Immature natural killer cell (primary cell): ENCODE results near the gene ASH1L. TPM values are rescaled to one million over a fixed set of nuclear protein-coding genes. Genes with fewer than 3 reads are reported as not detected.
"Not testable (repeated sequence)": the region's sequence is repeated elsewhere in the genome, so short reads cannot be mapped to it uniquely, and the experiment has no call there.

Source experiments
- DNase-seq, 3 donors: peaks; one replicate each; pipeline ENCODE4 v3.0.0; 2022; ENCODE audit warnings: mixed read lengths in 1 of 3
- H3K27ac Mint-ChIP-seq, 6 donors: one replicate each; pipeline ENCODE4 v1.8.0; 2020; ENCODE audit warnings: mixed read lengths in 6 of 6, mild to moderate bottlenecking in 5 of 6, inconsistent platforms in 4 of 6, moderate library complexity in 3 of 6
- H3K27me3 Mint-ChIP-seq, 3 donors: one replicate each; pipeline ENCODE4 v1.8.0; 2020 to 2021; ENCODE audit warnings: low read depth in 3 of 3, mild to moderate bottlenecking in 3 of 3, mixed read lengths in 3 of 3, moderate library complexity in 3 of 3, inconsistent platforms in 1 of 3
- H3K36me3 Mint-ChIP-seq, 3 donors: one replicate each; pipeline ENCODE4 v1.8.0; 2020; ENCODE audit warnings: mixed read lengths in 3 of 3, inconsistent platforms in 2 of 3, mild to moderate bottlenecking in 2 of 3
- H3K4me1 Mint-ChIP-seq, 2 donors: one replicate each; pipeline ENCODE4 v1.8.0; 2020; ENCODE audit warnings: inconsistent platforms in 2 of 2, mild to moderate bottlenecking in 2 of 2, mixed read lengths in 2 of 2, moderate library complexity in 1 of 2
- H3K4me3 Mint-ChIP-seq, 5 donors: one replicate each; pipeline ENCODE4 v1.8.0; 2020; ENCODE audit warnings: mild to moderate bottlenecking in 5 of 5, mixed read lengths in 5 of 5, inconsistent platforms in 3 of 5, moderate library complexity in 3 of 5
- H3K9me3 Mint-ChIP-seq, 6 donors: one replicate each; pipeline ENCODE4 v1.8.0; 2020; ENCODE audit warnings: mild to moderate bottlenecking in 6 of 6, mixed read lengths in 6 of 6, inconsistent platforms in 4 of 6, moderate library complexity in 3 of 6
- polyA plus RNA-seq, 3 donors: library from polyadenylated mRNA; unstranded; fragments of 300-500 nt; fragmentation: Illumina TruSeq; gene quantifications; one replicate each; pipeline ENCODE4 v1.2.3, GENCODE V29; 2021

Gene ASH1L
- polyA plus RNA-seq, 3 donors from 2014 or later, result 3.8 to 27.0 (median 6.0) TPM

DNA sequence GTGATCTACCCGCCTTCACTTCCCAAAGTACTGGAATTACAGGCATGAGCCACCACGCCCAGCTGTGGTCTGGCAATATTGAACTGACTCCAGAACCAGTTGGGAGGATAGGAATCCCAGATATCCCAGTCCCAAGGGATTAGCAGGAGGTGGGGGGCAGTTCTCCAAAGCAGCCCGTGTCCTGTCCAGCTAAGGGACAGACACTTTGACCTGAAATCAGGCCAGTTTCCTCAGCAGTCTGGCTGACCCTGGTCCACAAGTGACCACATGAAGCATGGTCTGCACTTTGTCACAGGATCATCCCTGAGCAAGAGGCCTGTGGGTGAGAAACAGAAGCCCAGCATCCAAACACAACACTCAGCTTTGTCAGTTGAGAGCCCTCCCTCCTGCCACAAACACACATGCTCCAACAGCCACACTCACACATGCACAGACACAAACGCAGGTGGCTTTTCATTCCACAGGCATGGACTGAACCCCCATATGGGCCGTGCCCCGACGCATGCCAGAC lies 256.7 kb downstream of the ASH1L start:
- H3K36me3 Mint-ChIP-seq, result no peaks in the 10 kb centered on the region
- H3K9me3 Mint-ChIP-seq, result peaks cover 0 to 1% (median 0%) of the 10 kb centered on the region in 6 donors
- H3K27me3 Mint-ChIP-seq, result peaks cover 5 to 9% (median 5%) of the 10 kb centered on the region in 3 donors
- H3K4me1 Mint-ChIP-seq, result peaks cover 26 to 29% of the 10 kb centered on the region in 2 donors
- no peak for DNase-seq
- H3K4me3 Mint-ChIP-seq, result no peak overlapping the region
- H3K27ac Mint-ChIP-seq, result peak overlapping the region in 2 of 6 donors; percentile 86 to 96

DNA sequence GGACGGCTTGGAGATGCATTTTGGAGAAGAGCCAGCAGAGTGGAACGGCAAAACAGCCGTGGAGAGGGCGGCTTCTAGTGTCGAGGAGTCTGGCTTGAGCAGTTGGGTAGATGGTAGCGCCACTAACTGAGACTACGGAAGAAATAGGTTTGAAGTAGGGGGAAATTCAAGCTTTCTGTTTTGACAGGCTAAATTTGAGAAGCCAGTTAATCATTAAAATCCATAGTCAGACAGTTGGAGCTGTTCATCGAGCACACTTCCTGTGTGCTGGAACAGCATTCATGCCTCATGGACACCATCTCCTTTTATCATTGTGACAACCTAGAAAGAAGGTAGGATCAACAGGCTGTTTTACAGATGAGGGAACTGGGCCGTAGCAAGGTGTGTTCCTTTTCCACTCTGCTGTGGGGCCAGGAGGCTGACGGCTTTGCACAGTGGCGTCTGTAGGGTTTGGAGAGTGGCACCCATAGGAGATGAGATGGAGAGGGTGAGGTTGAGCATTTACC lies 258.0 kb downstream of the ASH1L start:
- H3K27me3 Mint-ChIP-seq, result peaks cover 5 to 9% (median 5%) of the 10 kb centered on the region in 3 donors

DNA sequence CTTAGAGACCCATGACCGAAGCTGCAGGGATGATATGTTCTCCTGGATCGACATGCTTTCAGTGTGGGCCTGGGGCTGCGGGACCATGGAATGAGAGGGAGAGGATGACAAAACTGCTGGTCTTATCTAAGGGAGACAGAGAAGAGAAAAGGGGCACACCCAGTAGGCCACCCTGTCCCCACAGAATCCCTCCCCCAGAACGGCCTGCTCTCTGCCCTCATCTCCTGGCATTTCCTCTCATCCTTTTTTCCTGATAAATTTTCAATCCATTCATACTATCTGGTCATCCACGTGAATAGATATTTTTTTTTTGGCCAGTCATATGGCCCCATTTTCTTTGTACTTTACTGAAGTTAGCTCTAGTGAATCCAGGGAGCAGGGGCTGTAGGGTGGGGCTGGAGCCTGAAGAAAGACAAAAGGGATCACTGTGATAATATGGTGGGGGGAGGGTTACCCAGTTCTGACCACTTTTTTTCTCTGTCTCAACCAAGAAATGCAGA lies 261.2 kb downstream of the ASH1L start, which contains the start of gene PKLR:
Gene PKLR (minus strand): TSS at position 97 of the 500 bp plus-strand sequence. CDS start 43 bp downstream, at position 54.
- H3K27ac Mint-ChIP-seq, result no peak within 1 kb of the TSS
- peaks cover 0 to 1% (median 0%) of the 10 kb centered on the region in 6 donors for H3K9me3 Mint-ChIP-seq
- H3K4me3 Mint-ChIP-seq, result no peak within 1 kb of the TSS
- H3K36me3 Mint-ChIP-seq, result peaks cover 0 to 4% (median 0%) of the 10 kb centered on the region in 3 donors
- DNase-seq, result no peak
- H3K4me1 Mint-ChIP-seq, result no peaks in the 10 kb centered on the region
- peaks cover 4 to 19% (median 5%) of the 10 kb centered on the region in 3 donors for H3K27me3 Mint-ChIP-seq

More for the DNA sequence above, 258.0 kb downstream of the ASH1L start:
- no peak overlapping the region for H3K4me3 Mint-ChIP-seq
- H3K4me1 Mint-ChIP-seq, result peaks cover 16% of the 10 kb centered on the region in 2 donors
- no peak overlapping the region for H3K27ac Mint-ChIP-seq
- no peaks in the 10 kb centered on the region for H3K36me3 Mint-ChIP-seq
- no peak for DNase-seq
- H3K9me3 Mint-ChIP-seq, result peaks cover 0 to 1% (median 0%) of the 10 kb centered on the region in 6 donors

DNA sequence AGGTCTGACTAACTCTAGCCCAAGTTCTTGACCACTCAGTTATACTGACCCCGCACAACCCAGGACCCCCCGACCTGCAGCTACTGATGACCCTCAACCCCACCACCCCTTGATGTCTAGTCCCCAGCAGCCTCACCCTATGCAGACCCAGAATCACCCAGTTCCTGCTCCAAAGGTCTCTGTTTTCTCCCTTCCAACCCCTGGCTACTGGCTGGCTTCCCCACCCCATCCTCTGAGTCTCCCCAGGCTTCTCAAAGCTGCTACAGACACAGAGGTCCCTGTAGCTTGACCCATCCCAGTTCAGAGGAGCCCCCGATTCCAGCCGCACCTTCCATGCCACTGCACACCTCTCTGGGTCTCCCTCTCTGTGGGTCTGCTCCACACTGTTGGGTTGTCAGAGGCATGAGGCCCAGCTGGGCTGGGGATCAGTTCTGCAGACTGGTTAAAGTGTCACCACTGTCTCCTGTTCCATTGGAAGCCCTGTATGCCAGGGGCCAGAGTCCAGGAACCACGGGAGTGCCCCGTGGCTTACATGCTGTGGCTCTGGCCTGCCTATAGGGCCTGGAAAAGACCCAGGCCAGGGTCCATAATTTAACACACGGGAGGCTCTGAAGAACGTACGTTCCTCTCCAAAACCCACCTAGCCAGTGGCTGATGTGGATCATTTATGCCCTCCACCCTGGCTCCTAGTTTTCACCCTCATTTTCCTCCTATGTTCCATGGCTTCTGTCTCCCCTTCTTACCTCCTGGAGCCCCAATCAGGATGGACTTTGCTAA lies 261.9 kb downstream of the ASH1L start:
- Mint-ChIP-seq H3K4me1 (no peaks in the 10 kb centered on the region), H3K36me3 (peaks cover 0 to 4% (median 0%) of the 10 kb centered on the region in 3 donors), H3K27ac (no peak overlapping the region), H3K4me3 (no peak overlapping the region), H3K27me3 (peaks cover 4 to 19% (median 6%) of the 10 kb centered on the region in 3 donors), H3K9me3 (peaks cover 0 to 1% (median 0%) of the 10 kb centered on the region in 6 donors)
- DNase-seq, result no peak

DNA sequence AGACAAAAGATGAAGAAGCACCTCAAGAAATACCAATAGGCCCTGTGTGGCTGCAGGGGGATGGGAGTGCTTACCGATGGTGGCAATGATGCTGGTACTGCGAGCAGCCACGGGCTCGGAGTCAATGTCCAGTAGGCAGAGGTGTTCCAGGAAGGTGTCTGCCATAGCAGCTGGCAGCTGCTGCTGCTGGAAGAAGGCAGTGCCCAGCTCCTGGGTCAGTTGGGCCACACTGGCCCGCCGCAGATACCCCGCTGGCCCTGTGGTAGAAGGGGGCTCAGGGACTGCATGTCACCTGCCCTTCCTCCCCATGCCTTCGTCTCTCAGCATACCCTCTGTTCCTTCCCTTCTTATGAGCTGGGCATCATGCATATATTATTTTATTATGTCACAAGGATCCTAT lies 262.6 kb downstream of the ASH1L start:
- H3K36me3 Mint-ChIP-seq, result peaks cover 0 to 4% (median 0%) of the 10 kb centered on the region in 3 donors
- peaks cover 0 to 1% (median 0%) of the 10 kb centered on the region in 6 donors for H3K9me3 Mint-ChIP-seq
- H3K27ac Mint-ChIP-seq, result no peak overlapping the region
- DNase-seq, result no peak
- H3K4me1 Mint-ChIP-seq, result no peaks in the 10 kb centered on the region
- H3K27me3 Mint-ChIP-seq, result peaks cover 6 to 19% (median 7%) of the 10 kb centered on the region in 3 donors
- no peak overlapping the region for H3K4me3 Mint-ChIP-seq

DNA sequence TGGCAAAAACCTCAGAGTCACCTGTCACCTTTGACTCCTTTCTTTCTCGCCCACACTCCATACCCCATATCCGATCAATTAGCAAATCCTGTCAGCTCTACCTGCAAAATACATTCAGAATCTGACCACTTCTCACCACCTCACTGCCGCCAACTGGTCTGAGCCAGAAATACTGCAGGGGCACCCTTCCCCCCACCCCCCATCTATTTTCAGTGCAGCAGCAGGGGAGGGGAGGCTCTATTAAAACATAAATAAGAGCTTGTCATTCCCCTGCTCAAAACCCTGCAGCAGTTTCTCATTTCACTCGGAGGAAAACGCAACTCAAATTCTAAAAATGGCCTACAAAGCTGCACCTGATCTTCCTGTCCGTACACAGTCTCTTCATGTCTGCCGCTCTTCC lies 265.2 kb downstream of the ASH1L start:
- Mint-ChIP-seq H3K9me3 (no peaks in the 10 kb centered on the region), H3K27ac (no peak overlapping the region), H3K36me3 (peaks cover 0 to 4% (median 0%) of the 10 kb centered on the region in 3 donors), H3K4me3 (no peak overlapping the region), H3K4me1 (no peaks in the 10 kb centered on the region), H3K27me3 (peaks cover 9 to 18% (median 12%) of the 10 kb centered on the region in 3 donors)
- DNase-seq, result no peak

DNA sequence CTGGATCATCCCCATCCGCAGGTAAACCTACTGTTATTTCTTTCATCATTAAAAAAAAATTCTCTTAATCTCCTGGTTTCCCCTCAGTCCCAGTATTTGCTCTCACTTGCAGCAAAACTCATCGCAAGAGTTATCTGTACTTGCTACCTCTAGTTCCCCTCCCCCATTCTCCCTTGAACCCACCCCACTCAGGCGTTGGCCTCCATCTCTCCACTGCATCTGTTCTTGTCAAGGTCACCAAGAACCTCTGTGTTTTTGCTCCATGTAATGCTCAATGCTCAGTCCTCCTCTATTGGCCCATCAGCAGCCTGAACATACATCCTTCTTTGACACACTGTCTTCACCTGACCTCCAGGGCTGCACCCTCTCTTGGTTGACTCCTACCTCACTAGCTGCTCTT lies 265.9 kb downstream of the ASH1L start:
- Mint-ChIP-seq H3K27me3 (peaks cover 9 to 18% (median 14%) of the 10 kb centered on the region in 3 donors), H3K27ac (no peak overlapping the region), H3K9me3 (no peaks in the 10 kb centered on the region), H3K4me3 (no peak overlapping the region), H3K4me1 (no peaks in the 10 kb centered on the region), H3K36me3 (peaks cover 0 to 4% (median 0%) of the 10 kb centered on the region in 3 donors)
- no peak for DNase-seq

DNA sequence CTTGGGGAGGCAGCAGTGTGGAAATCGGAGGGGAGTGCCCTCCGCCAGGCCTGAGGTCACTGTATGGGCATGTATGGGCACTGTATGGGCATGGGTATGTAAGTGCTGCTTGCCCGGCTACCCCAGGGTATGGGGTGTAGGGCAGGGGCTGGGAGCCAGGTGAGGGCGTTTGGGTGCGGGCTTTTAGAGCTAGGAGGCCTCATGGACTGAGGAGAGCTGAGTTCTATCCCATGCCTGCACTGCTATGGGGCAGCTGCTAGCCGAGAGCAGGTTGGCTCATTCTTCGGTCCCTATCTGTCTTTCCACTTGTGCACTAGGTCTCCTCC lies 266.7 kb downstream of the ASH1L start:
- Mint-ChIP-seq H3K36me3 (peaks cover 0 to 4% (median 0%) of the 10 kb centered on the region in 3 donors), H3K27me3 (peaks cover 9 to 18% (median 14%) of the 10 kb centered on the region in 3 donors), H3K9me3 (no peaks in the 10 kb centered on the region), H3K4me1 (no peaks in the 10 kb centered on the region), H3K27ac (no peak overlapping the region), H3K4me3 (no peak overlapping the region)
- no peak for DNase-seq

DNA sequence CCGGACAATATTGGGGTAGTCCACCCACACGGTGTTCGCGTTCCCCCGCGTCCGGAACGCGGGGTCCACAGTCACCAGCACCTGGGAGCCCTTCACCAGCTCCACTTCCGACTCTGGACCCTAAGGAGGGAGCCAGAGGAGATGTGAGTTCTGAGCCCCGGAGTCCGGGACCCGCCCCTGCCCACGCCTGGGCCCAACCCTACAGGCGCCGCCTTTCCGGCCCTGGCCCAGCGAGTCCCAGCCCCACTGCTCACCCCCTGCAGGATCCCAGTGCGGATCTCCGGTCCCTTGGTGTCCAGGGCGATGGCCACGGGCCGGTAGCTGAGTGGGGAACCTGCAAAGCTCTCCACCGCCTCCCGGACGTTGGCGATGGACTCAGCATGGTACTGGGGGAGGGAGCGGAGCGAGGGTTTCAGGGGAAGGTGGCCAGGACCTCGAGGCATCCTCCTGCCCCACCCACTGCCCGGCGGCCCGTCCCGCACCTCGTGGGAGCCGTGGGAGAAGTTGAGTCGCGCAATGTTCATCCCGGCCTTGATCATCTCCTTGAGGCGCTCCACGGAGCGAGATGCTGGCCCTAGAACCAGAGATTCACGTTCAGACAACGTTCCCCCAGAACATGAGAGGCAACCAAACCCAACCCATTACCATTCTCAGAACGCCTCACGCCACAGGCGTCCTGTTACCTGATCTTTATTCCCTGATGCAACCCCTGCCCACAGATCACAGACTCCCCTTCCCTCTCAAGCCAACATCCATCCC lies 267.2 kb downstream of the ASH1L start:
- no peaks in the 10 kb centered on the region for H3K9me3 Mint-ChIP-seq

DNA sequence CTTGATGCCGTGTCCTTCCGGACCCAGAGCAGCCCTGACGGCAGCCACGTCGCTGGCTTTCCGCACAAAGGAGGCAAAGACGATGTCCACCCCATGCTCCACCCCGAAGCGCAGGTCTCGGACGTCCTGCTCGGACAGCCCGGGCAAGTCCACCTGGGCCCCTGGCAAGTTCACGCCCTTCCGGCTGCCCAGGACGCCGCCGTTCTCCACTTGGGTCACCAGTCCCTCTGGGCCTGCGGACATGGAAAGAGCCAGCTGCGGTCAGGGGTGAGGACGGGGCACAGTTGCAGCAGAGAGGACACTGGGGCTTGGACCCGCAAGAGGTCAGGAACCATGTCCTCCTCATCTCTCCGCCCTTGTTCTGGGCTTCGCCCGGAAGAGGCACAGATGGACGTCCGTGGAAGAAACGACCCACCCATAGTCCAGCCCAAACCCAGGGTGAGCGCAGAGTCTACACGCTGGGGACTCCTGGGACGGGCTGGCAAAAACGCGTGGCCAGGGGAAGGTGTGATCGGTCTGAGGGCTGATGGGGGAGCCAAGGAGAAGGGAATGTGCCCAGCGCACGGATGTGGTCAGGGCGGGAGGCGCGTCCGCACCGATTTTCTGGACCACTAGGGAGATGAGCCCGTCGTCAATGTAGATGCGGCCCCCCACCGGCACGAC lies 268.0 kb downstream of the ASH1L start:
- peaks cover 0 to 4% (median 0%) of the 10 kb centered on the region in 3 donors for H3K36me3 Mint-ChIP-seq
- H3K9me3 Mint-ChIP-seq, result no peaks in the 10 kb centered on the region
- DNase-seq, result no peak
- H3K27me3 Mint-ChIP-seq, result peaks cover 9 to 18% (median 14%) of the 10 kb centered on the region in 3 donors
- H3K4me1 Mint-ChIP-seq, result no peaks in the 10 kb centered on the region
- H3K27ac Mint-ChIP-seq, result no peak overlapping the region
- H3K4me3 Mint-ChIP-seq, result peak overlapping the region in 1 of 5 donors; percentile 5

More for the DNA sequence above, 267.2 kb downstream of the ASH1L start:
- DNase-seq, result no peak
- H3K4me3 Mint-ChIP-seq, result no peak overlapping the region
- H3K27ac Mint-ChIP-seq, result no peak overlapping the region
- peaks cover 9 to 18% (median 14%) of the 10 kb centered on the region in 3 donors for H3K27me3 Mint-ChIP-seq
- no peaks in the 10 kb centered on the region for H3K4me1 Mint-ChIP-seq
- H3K36me3 Mint-ChIP-seq, result peaks cover 0 to 4% (median 0%) of the 10 kb centered on the region in 3 donors

DNA sequence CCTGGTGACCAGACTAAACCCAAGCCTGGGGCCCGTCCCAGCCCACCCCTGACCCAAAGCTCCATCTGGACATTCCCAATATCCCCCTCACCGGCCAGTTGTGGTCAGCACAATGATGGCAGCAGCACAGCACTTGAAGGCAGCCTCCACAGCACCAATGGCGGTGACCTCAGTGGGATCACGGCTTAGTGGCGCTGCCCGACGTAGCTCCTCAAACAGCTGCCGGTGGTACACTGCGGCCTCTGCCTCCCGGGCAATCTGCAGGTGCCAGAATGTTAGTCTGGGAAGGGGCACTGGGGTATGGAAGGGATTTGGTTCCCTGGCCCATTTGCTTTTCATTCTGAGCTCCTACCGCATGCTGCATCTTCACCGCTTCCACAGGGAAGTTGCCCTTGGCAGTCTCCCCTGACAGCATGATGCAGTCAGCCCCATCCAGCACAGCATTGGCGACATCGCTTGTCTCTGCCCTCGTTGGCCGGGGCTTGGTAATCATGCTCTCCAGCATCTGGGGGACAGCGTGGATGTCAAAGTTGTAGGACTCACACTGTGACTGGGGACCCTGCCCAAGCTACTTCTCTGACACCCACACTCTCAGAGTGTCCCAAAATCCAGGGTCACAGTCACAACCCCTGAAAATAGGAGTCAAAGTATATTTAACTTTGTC lies 269.4 kb downstream of the ASH1L start:
- no peak overlapping the region for H3K27ac Mint-ChIP-seq
- H3K4me1 Mint-ChIP-seq, result no peaks in the 10 kb centered on the region
- no peaks in the 10 kb centered on the region for H3K9me3 Mint-ChIP-seq
- H3K36me3 Mint-ChIP-seq, result peaks cover 0 to 4% (median 0%) of the 10 kb centered on the region in 3 donors
- no peak for DNase-seq
- peaks cover 9 to 18% (median 14%) of the 10 kb centered on the region in 3 donors for H3K27me3 Mint-ChIP-seq
- no peak overlapping the region for H3K4me3 Mint-ChIP-seq

DNA sequence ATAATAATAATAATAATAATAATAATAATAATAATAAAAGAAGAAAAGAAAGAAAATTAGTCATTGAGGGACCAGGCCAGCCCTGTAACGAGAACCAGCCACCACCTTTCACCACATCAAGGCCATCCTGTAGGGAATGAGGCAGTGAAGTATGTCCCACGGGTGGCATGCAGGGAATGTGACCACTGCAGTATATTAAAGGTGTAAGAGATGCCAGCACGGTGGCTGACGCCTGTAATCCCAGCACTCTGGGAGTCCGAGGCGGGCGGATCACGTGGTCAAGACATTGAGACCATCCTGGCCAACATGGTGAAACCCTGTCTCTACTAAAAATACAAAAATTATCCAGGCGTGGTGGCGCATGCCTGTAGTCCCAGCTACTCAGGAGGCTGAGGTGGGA lies 271.6 kb downstream of the ASH1L start:
- H3K4me1 Mint-ChIP-seq, H3K36me3 Mint-ChIP-seq, H3K4me3 Mint-ChIP-seq, H3K9me3 Mint-ChIP-seq, H3K27ac Mint-ChIP-seq, DNase-seq: not testable (repeated sequence)
- H3K27me3 Mint-ChIP-seq, result peaks cover 4 to 12% (median 5%) of the 10 kb centered on the region in 3 donors
